WTC11 (cell line): ENCODE results near the gene ZKSCAN3. TPM values are rescaled to one million over a fixed set of nuclear protein-coding genes. Genes with fewer than 3 reads are reported as not detected.

ENCODE experiments used
- ATAC-seq: fragments of 200-7000 bp; cut with Tn5 transposase; 2 replicates; pipeline ENCODE4 v1.10.0; 2021; ENCODE audit warnings: mild to moderate bottlenecking, moderate library complexity
- CTCF ChIA-PET: fragments of 300-600 bp; sonication (Branson Sonifier 250); formaldehyde crosslinking; loops from one replicate; lab custom pipeline; 2021; ENCODE audit warnings: antibody characterized with exemption; lab: Charles Lee
- POLR2A ChIA-PET: fragments of 350-600 bp; sonication (Branson Sonifier 250); formaldehyde crosslinking; loops from one replicate; lab custom pipeline; 2021; ENCODE audit warnings: antibody characterized with exemption; lab: Charles Lee
- DNase-seq: peaks from one replicate; pipeline ENCODE4 v3.0.0; 2021; ENCODE audit warnings: low spot score
- H3K27ac Mint-ChIP-seq: 2 replicates; pipeline ENCODE4 v1.8.0; 2021; ENCODE audit warnings: mixed read lengths
- H3K27me3 Mint-ChIP-seq: 2 replicates; pipeline ENCODE4 v1.8.0; 2021; ENCODE audit warnings: low read depth, mild to moderate bottlenecking, moderate library complexity, mixed read lengths
- H3K36me3 Mint-ChIP-seq: 2 replicates; pipeline ENCODE4 v1.8.0; 2021; ENCODE audit warnings: mixed read lengths
- H3K4me1 Mint-ChIP-seq: 2 replicates; pipeline ENCODE4 v1.8.0; 2022; ENCODE audit warnings: mixed read lengths
- H3K4me3 Mint-ChIP-seq: 2 replicates; pipeline ENCODE4 v1.8.0; 2021; ENCODE audit warnings: mild to moderate bottlenecking, moderate library complexity, mixed read lengths
- H3K9me3 Mint-ChIP-seq: 2 replicates; pipeline ENCODE4 v1.8.0; 2021; ENCODE audit warnings: mixed read lengths
- CREB1 ChIP-seq: sonication (generic); formaldehyde crosslinking; IDR thresholded peaks from 2 replicates; pipeline ENCODE4 v1.8.0; 2023; ENCODE audit warnings: mild to moderate bottlenecking, missing genetic modification reagents
- FOXP1 ChIP-seq: sonication (generic); formaldehyde crosslinking; IDR thresholded peaks from 2 replicates; pipeline ENCODE4 v1.8.0; 2022; ENCODE audit warnings: missing genetic modification reagents, mild to moderate bottlenecking, moderate library complexity, borderline replicate concordance
- GTF2I ChIP-seq: fragments of 250-450 bp; sonication (Bioruptor Pico); conservative IDR thresholded peaks from 2 replicates; pipeline ENCODE4 v1.4.0; 2021; ENCODE audit warnings: mild to moderate bottlenecking
- HMGXB4 ChIP-seq: sonication (generic); formaldehyde crosslinking; IDR thresholded peaks from 2 replicates; pipeline ENCODE4 v1.8.1; 2023; ENCODE audit warnings: mild to moderate bottlenecking, moderate library complexity, missing genetic modification reagents
- JUN ChIP-seq: sonication (generic); formaldehyde crosslinking; IDR thresholded peaks from 2 replicates; pipeline ENCODE4 v1.8.0; 2023; ENCODE audit warnings: mild to moderate bottlenecking, missing genetic modification reagents
- KAT7 ChIP-seq: sonication (generic); formaldehyde crosslinking; IDR thresholded peaks from 2 replicates; pipeline ENCODE4 v1.8.1; 2023; ENCODE audit warnings: missing genetic modification reagents, mild to moderate bottlenecking, borderline replicate concordance
- PRDM15 ChIP-seq: sonication (generic); formaldehyde crosslinking; IDR thresholded peaks from 2 replicates; pipeline ENCODE4 v1.8.0; 2022; ENCODE audit warnings: missing genetic modification reagents
- RELA ChIP-seq: sonication (generic); formaldehyde crosslinking; IDR thresholded peaks from 2 replicates; pipeline ENCODE4 v1.8.1; 2022; ENCODE audit warnings: missing genetic modification reagents, mild to moderate bottlenecking, borderline replicate concordance
- RORB ChIP-seq: fragments of 250-450 bp; sonication (Bioruptor Pico); IDR thresholded peaks from 2 replicates; pipeline ENCODE4 v1.9.0; 2021; ENCODE audit warnings: mild to moderate bottlenecking
- SMAD4 ChIP-seq: sonication (generic); formaldehyde crosslinking; IDR thresholded peaks from 2 replicates; pipeline ENCODE4 v1.8.0; 2022; ENCODE audit warnings: mild to moderate bottlenecking, missing genetic modification reagents
- SOX15 ChIP-seq: fragments of 250-450 bp; sonication (Bioruptor Pico); IDR thresholded peaks from 2 replicates; pipeline ENCODE4 v1.9.0; 2021; ENCODE audit warnings: mild to moderate bottlenecking
- USF1 ChIP-seq: sonication (generic); formaldehyde crosslinking; IDR thresholded peaks from 2 replicates; pipeline ENCODE4 v1.8.0; 2022; ENCODE audit warnings: mild to moderate bottlenecking, missing genetic modification reagents
- ZBTB21 ChIP-seq: sonication (generic); formaldehyde crosslinking; IDR thresholded peaks from 2 replicates; pipeline ENCODE4 v1.8.1; 2023; ENCODE audit warnings: mild to moderate bottlenecking, missing genetic modification reagents, borderline replicate concordance
- ZNF121 ChIP-seq: sonication (generic); formaldehyde crosslinking; IDR thresholded peaks from 2 replicates; pipeline ENCODE4 v1.8.0; 2023; ENCODE audit warnings: missing genetic modification reagents
- ZNF219 ChIP-seq: sonication (generic); formaldehyde crosslinking; IDR thresholded peaks from 2 replicates; pipeline ENCODE4 v1.8.0; 2023; ENCODE audit warnings: missing genetic modification reagents, mild to moderate bottlenecking, borderline replicate concordance
- ZNF281 ChIP-seq: sonication (generic); formaldehyde crosslinking; IDR thresholded peaks from 2 replicates; pipeline ENCODE4 v1.8.0; 2023; ENCODE audit warnings: mild to moderate bottlenecking, missing genetic modification reagents
- ZNF423 ChIP-seq: fragments of 250-450 bp; sonication (Bioruptor Pico); IDR thresholded peaks from 2 replicates; pipeline ENCODE4 v2.1.2; 2022; ENCODE audit warnings: mild to moderate bottlenecking, moderate library complexity
- ZSCAN18 ChIP-seq: fragments of 250-450 bp; sonication (Bioruptor Pico); IDR thresholded peaks from 2 replicates; pipeline ENCODE4 v2.1.2; 2022; ENCODE audit warnings: mild to moderate bottlenecking, moderate library complexity
- total RNA-seq: library from RNA; stranded (reverse); gene quantifications from 3 replicates; pipeline ENCODE4 v1.2.3, GENCODE V29; 2021
- TF ChIP-seq, protein P1 (sequence below): sonication (generic); formaldehyde crosslinking; IDR thresholded peaks from 2 replicates; pipeline ENCODE4 v1.8.1; 2023; ENCODE audit warnings: mild to moderate bottlenecking, missing genetic modification reagents, moderate library complexity

ZKSCAN3 gene
- total RNA-seq, 1 experiment from 2014 or later, result 5.4 TPM

GRCh38 chr6:28353981-28354676, 4.4 kb downstream of the ZKSCAN3 start:
- Mint-ChIP-seq H3K27me3 (no peaks in the 10 kb centered on the region; the same call in 1 of the 2 replicates), H3K9me3 (peaks cover 8% of the 10 kb centered on the region; the same call in 1 of the 2 replicates), H3K27ac (no peak overlapping the region; the same call in 1 of the 2 replicates), H3K36me3 (peaks cover 14% of the 10 kb centered on the region), H3K4me3 (no peak overlapping the region), H3K4me1 (peaks cover 34% of the 10 kb centered on the region)
- POLR2A ChIA-PET, result no interaction called here
- no peak for DNase-seq
- TF ChIP-seq GTF2I (CRISPR knock-in tag) (no peak), KAT7 (no peak), RORB (CRISPR knock-in tag) (no peak), RELA (CRISPR knock-in tag) (no peak), PRDM15 (no peak), USF1 (CRISPR knock-in tag) (no peak), CREB1 (CRISPR knock-in tag) (no peak), ZBTB21 (CRISPR knock-in tag) (no peak), SMAD4 (CRISPR knock-in tag) (no peak), SOX15 (CRISPR knock-in tag) (no peak), JUN (CRISPR knock-in tag) (no peak), FOXP1 (CRISPR knock-in tag) (no peak), ZNF121 (CRISPR knock-in tag) (no peak), ZNF219 (CRISPR knock-in tag) (no peak), ZSCAN18 (CRISPR knock-in tag) (no peak), ZNF281 (CRISPR knock-in tag) (no peak), HMGXB4 (CRISPR knock-in tag) (no peak), ZNF423 (CRISPR knock-in tag) (no peak)
- TF ChIP-seq, protein P1, sequence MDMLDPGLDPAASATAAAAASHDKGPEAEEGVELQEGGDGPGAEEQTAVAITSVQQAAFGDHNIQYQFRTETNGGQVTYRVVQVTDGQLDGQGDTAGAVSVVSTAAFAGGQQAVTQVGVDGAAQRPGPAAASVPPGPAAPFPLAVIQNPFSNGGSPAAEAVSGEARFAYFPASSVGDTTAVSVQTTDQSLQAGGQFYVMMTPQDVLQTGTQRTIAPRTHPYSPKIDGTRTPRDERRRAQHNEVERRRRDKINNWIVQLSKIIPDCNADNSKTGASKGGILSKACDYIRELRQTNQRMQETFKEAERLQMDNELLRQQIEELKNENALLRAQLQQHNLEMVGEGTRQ (CRISPR knock-in tag), result no peak
- ATAC-seq, result no peak
- CTCF ChIA-PET, result interaction anchor here (2.4 kb wide), 1 partner anchor 16 kb away, joined by 11 read pairs; no protein-coding TSS in a partner anchor
